ENCODE data around the gene EFCAB8.

DNA sequence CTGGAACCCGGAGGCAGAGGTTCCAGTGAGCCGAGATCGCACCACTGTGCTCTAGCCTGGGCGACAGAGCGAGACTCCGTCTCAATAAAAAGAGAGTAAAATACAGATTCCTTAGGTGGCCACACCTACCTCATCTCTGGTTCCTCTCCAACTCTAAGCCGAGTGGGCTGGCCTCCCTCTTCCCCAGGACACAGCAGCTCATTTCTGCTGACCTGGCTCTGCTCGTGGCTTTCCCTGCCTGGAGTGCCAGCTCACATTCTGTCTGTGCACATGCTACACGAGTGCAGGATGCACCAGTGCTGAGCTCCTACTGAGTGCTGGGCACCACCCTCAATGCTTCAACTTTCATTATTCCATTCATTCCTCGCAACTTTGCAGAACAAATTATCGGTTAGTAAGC lies 28.8 kb downstream of the EFCAB8 start:
- TF ChIP-seq, protein P1, sequence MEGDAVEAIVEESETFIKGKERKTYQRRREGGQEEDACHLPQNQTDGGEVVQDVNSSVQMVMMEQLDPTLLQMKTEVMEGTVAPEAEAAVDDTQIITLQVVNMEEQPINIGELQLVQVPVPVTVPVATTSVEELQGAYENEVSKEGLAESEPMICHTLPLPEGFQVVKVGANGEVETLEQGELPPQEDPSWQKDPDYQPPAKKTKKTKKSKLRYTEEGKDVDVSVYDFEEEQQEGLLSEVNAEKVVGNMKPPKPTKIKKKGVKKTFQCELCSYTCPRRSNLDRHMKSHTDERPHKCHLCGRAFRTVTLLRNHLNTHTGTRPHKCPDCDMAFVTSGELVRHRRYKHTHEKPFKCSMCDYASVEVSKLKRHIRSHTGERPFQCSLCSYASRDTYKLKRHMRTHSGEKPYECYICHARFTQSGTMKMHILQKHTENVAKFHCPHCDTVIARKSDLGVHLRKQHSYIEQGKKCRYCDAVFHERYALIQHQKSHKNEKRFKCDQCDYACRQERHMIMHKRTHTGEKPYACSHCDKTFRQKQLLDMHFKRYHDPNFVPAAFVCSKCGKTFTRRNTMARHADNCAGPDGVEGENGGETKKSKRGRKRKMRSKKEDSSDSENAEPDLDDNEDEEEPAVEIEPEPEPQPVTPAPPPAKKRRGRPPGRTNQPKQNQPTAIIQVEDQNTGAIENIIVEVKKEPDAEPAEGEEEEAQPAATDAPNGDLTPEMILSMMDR (IDR thresholded peaks at IDR 0.05), result no peak
- TF ChIP-seq POLR2A (IDR thresholded peaks at IDR 0.05), result no peak
